HCT116 (cell line): ENCODE measurements around the gene AUTS2.

Experiments
- CEBPB ChIP-seq: IDR thresholded peaks from 2 replicates; pipeline ENCODE4 v1.6.1; 2012; ENCODE audit warnings: low read depth
- CTCF ChIP-seq, 3 experiments: fragments of 200-600 bp in 1 of 3; sonication (generic) in 1 of 3; IDR thresholded peaks in 2 of 3; conservative IDR thresholded peaks in 1 of 3; 2 replicates each; pipeline ENCODE4 v1.5.1; 2012 to 2017; ENCODE audit warnings: low read depth in 2 of 3, low read length in 2 of 3, antibody characterized with exemption in 1 of 3, borderline replicate concordance in 1 of 3, control low read depth in 1 of 3, mild to moderate bottlenecking in 1 of 3, mixed read lengths in 1 of 3, mixed run types in 1 of 3, moderate library complexity in 1 of 3; ENCODE audit not compliant: insufficient read depth in 1 of 3
- EGR1 ChIP-seq: IDR thresholded peaks from 2 replicates; pipeline ENCODE4 v1.6.1; 2012; ENCODE audit warnings: low read depth
- EZH2phosphoT487 ChIP-seq: fragments of 200-600 bp; IDR thresholded peaks from 2 replicates; pipeline ENCODE4 v1.6.1; 2018; ENCODE audit warnings: antibody characterized with exemption, borderline replicate concordance
- FOSL1 ChIP-seq: IDR thresholded peaks from 2 replicates; pipeline ENCODE4 v1.6.1; 2012; ENCODE audit warnings: low read depth
- MAX ChIP-seq: IDR thresholded peaks from 2 replicates; pipeline ENCODE4 v1.6.1; 2012
- POLR2A ChIP-seq: IDR thresholded peaks from 2 replicates; pipeline ENCODE4 v1.7.0; 2011; ENCODE audit warnings: borderline replicate concordance; ENCODE audit not compliant: insufficient read depth, insufficient read length; ENCODE audit errors: extremely low read depth
- POLR2AphosphoS5 ChIP-seq: IDR thresholded peaks from 2 replicates; pipeline ENCODE4 v1.6.1; 2011; ENCODE audit warnings: mild to moderate bottlenecking, low read depth, low read length, moderate library complexity
- YY1 ChIP-seq: IDR thresholded peaks from 2 replicates; pipeline ENCODE4 v1.6.1; 2011; ENCODE audit warnings: low read length, low read depth, moderate library complexity, mild to moderate bottlenecking; ENCODE audit not compliant: insufficient replicate concordance; ENCODE audit errors: extremely low read depth

- TF ChIP-seq POLR2AphosphoS5 (no peak), EZH2phosphoT487 (no peak), EGR1 (no peak), CTCF (IDR thresholded peaks at IDR 0.05 in 2 of 3, conservative IDR thresholded peaks at IDR 0.05 in 1 of 3; ENCODE audit: borderline replicate concordance in 1 of 3, insufficient read depth in 1 of 3, low read depth in 2 of 3, low read length in 2 of 3) (no peak), POLR2A (no peak), YY1 (no peak), FOSL1 (no peak), CEBPB (no peak), MAX (no peak)
These were observed 138.0 kb downstream of the AUTS2 start for GRCh38 chr7:69736126-69736810.
